ENCODE measurements around the gene ICE2.

The ICE2 gene

DNA sequence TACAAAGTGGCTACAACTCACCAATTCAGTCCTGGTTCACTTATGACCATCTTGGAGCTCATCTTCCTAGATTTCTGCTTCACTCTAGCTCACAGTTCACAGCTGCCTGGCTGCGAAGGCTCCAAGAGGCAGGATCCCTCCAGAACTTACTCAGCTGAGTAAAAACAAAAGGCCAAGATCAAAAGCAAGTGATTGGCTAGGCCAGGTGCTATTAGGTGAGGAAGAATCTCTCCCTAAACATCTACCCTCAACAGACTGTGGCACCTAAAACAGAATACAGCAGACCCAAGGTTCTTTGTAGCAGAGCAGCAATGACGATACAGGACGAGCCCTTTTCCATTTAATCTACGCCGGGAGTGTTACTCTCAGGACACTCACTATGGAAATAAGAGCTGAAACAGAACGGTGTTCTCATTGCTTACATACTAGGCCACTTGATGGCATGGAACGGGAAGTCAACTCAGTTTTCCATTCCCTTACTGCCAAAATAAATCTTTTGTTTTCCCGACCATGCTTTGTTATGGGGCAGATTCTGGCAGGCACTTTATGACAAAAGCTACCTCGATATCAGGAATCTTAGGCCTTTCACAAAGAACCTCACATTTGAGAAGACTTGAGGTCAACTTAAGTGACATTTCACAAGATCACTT lies 901 bp downstream of the ICE2 start:
- H3K4me1 Mint-ChIP-seq, result peaks cover 37% of the 10 kb centered on the region
- H3K36me3 Mint-ChIP-seq, result peaks cover 15% of the 10 kb centered on the region
- no peaks in the 10 kb centered on the region for H3K27me3 Mint-ChIP-seq
- H3K4me3 Mint-ChIP-seq, result peak overlapping the region; percentile 97
- H3K9me3 Mint-ChIP-seq, result no peaks in the 10 kb centered on the region
- ATAC-seq, result no peak
- H3K27ac Mint-ChIP-seq, result peak overlapping the region; percentile 92

DNA sequence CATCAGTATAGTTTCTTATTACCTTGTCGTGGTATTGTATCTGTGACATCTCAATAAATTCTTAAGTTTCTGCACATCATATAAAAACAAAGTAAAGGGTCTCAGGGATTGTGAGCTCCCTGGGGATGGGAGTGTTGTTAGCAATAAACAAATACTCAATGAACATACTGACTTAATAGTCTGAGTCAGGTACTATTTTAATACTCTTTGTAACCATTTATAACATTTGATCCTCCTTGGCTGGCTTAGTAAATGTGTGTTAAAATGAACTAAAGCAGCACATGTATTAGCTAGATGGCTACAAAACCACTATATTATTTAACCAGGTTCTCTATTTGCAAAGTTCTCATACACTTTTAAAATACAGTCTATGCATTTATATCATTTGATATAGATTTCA lies 1.8 kb downstream of the ICE2 start:
- no peaks in the 10 kb centered on the region for H3K9me3 Mint-ChIP-seq
- H3K27ac Mint-ChIP-seq, result no peak overlapping the region
- peaks cover 16% of the 10 kb centered on the region for H3K36me3 Mint-ChIP-seq
- H3K4me3 Mint-ChIP-seq, result no peak overlapping the region
- peaks cover 34% of the 10 kb centered on the region for H3K4me1 Mint-ChIP-seq
- ATAC-seq, result no peak
- no peaks in the 10 kb centered on the region for H3K27me3 Mint-ChIP-seq

DNA sequence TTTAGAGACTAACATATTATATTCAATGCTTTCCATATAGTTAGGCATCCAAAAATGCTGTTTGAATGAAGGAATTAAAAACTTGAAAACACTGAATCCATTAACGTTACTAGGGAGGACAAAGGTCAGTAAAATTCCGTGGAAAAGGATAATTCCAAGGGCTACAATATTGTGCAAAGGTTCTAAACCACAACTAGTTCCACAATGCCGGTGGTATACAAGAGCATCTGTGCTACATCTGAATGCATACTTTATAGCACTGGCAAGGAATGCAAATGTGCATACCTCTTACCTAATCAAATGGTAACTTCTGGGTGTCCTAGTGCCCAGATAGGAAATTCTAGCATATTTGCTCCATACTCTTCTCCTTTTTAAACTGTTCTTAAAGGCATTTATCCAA lies 2.2 kb downstream of the ICE2 start:
- ATAC-seq, result no peak
- peaks cover 34% of the 10 kb centered on the region for H3K4me1 Mint-ChIP-seq
- H3K27ac Mint-ChIP-seq, result no peak overlapping the region
- no peak overlapping the region for H3K4me3 Mint-ChIP-seq
- no peaks in the 10 kb centered on the region for H3K9me3 Mint-ChIP-seq
- peaks cover 16% of the 10 kb centered on the region for H3K36me3 Mint-ChIP-seq
- H3K27me3 Mint-ChIP-seq, result no peaks in the 10 kb centered on the region

DNA sequence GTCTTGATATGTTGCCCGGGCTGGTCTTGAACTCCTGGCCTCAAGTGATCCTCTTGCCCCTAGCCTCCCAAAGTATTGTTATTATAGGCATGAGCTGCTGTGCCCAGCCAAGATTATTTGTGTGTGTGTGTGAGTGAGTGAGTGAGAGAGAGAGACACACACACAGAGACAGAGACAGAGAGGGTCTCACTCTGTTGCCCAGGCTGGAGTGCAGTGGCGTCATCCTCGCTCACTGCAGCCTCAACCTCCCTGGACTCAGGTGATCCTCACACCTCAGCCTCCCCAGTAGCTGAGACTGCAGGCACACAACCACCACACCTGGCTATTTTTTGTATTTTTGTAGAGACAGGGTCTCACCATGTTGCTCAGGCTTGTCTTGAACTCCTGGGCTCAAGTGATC lies 5.8 kb downstream of the ICE2 start:
- ATAC-seq, result no peak
- H3K4me1 Mint-ChIP-seq, result peaks cover 25% of the 10 kb centered on the region
- H3K27me3 Mint-ChIP-seq, result no peaks in the 10 kb centered on the region
- H3K27ac Mint-ChIP-seq, result no peak overlapping the region
- no peak overlapping the region for H3K4me3 Mint-ChIP-seq
- H3K9me3 Mint-ChIP-seq, result no peaks in the 10 kb centered on the region
- H3K36me3 Mint-ChIP-seq, result peaks cover 33% of the 10 kb centered on the region

DNA sequence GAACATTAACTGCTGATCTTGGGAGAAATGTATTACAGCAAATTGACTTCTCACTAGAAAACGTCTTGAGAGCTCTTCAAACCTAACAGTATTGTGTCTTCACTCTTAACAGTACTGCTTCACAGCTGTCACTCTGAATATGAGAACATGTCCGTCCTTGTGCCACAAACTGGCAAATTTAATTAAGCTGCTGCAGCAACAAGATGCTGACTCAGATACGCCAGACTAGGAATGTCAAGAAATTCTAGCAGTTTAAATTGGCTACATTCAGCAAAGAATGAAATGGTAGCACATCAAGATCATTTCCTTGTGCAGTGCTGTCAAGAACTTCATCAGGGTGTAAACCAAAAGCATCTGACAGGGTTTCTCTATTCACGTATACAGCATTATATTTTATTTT lies 7.6 kb downstream of the ICE2 start:
- H3K27me3 Mint-ChIP-seq, result no peaks in the 10 kb centered on the region
- peaks cover 33% of the 10 kb centered on the region for H3K36me3 Mint-ChIP-seq
- H3K4me3 Mint-ChIP-seq, result no peak overlapping the region
- H3K9me3 Mint-ChIP-seq, result no peaks in the 10 kb centered on the region
- H3K27ac Mint-ChIP-seq, result no peak overlapping the region
- peaks cover 14% of the 10 kb centered on the region for H3K4me1 Mint-ChIP-seq
- no peak for ATAC-seq

DNA sequence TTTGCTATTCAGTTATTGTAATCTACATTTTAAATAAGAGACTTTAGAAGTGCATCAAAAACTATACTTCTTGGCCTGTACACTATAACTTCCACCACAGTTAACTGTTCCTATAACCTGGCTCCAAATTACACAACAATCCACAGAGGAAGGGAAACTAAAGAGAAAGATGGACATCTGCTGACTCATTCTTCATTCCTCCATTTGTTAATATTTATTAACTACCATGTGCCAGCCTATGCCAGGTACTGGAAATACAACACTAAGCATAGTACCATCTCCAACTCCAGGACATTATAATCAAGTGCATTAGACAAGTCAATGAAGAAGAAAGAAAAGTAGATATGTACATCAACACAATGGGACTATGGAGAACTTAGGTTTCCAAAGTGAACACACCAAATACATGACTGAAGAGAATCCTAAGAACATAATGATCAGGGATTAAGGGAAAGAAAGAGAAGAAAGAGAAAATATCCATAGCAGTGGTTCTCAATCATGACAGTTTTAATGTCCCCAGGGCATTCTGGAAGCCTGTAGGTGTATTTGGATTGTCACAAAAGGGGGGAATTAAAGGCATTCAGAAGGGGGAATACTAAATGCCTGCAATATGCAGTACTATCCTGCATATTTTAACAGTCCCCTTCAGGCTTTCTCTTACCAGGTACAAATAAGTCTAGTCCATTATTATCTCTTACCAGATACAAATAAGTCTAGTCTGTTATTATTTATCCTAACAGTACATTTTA lies 8.9 kb downstream of the ICE2 start:
- H3K27me3 Mint-ChIP-seq, result no peaks in the 10 kb centered on the region
- peaks cover 13% of the 10 kb centered on the region for H3K4me1 Mint-ChIP-seq
- ATAC-seq, result no peak
- no peaks in the 10 kb centered on the region for H3K9me3 Mint-ChIP-seq
- H3K36me3 Mint-ChIP-seq, result peaks cover 32% of the 10 kb centered on the region
- no peak overlapping the region for H3K27ac Mint-ChIP-seq
- H3K4me3 Mint-ChIP-seq, result no peak overlapping the region

DNA sequence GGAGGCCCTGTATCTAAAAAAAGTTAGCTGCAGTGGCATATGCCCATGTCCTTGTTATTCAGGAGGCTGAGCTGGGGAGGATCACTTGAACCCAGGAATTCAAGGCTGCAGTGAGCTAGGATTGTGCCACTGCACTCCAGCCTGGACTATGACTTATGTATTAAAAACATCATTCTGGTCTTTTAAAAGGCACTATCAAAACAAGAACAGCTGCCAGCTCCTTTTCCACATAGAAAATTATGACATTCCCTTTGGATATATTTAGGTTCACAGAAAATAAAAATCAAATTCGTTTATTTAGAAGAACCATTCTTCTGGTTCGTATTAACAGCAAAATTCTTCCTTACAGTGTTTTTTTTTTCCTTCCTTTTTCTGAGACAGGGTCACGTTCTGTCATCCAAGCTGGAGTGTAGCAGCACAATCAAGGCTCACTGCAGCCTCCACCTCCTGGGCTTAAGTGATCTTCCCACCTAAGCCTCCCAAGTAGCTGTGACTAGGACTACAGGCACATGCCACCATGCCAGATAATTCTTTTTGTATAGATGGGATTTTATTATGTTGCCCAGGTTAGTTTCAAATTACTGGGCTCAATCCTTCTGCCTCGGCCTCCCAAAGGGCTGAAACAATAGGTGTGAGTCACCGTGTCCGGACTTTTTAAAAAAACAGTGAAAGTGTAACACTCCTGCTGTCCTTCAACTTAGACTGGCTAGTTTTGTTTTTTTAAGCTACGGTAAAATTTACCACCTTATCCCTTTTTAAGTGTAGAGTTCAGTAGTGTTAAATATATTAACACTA lies 13.9 kb downstream of the ICE2 start:
- Mint-ChIP-seq H3K4me3 (no peak overlapping the region), H3K27me3 (no peaks in the 10 kb centered on the region), H3K27ac (no peak overlapping the region)

DNA sequence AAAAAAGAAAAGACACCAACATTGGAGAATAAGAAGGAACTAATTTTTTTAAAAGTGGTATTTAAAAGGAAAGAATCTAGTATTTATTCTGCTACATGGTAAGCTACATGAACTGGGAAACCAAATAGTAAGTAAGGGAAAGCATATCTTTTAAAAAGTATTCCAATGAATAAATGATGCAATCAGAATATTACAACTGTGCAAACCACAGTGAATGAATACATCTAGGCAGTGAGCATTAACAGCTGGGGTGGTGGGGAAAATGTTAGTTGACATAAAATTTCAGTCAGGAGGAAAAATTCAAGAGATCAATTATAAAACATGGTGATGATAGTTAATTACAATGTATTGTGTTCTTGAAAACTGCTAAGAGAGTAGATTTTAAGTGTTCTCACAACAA lies 16.9 kb downstream of the ICE2 start:
- Mint-ChIP-seq H3K4me3 (no peak overlapping the region), H3K4me1 (no peaks in the 10 kb centered on the region), H3K27ac (no peak overlapping the region), H3K27me3 (no peaks in the 10 kb centered on the region), H3K36me3 (peaks cover 23% of the 10 kb centered on the region), H3K9me3 (no peaks in the 10 kb centered on the region)
- no peak for ATAC-seq

More for the DNA sequence above, 13.9 kb downstream of the ICE2 start:
- H3K36me3 Mint-ChIP-seq, result peaks cover 36% of the 10 kb centered on the region
- H3K9me3 Mint-ChIP-seq, result no peaks in the 10 kb centered on the region
- H3K4me1 Mint-ChIP-seq, result peaks cover 4% of the 10 kb centered on the region
- ATAC-seq, result no peak

DNA sequence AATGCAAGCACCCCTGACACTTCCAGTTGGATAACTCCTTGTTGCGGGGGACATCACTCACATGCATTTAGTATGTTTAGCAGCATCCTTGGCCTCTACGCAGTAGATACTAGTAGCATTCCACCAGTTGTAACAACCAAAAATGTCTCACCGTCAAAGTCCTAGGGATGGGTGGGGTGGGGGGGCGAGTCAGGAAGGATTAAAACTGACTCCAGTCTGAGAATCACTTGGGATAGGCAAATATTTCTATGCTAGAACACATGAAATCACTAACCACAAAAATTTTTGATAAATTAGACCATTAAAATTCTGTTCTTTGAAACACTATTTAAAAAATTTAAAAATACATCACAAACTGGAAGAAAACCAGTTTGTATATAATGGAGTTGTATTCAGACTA lies 18.0 kb downstream of the ICE2 start:
- Mint-ChIP-seq H3K27me3 (no peaks in the 10 kb centered on the region), H3K9me3 (no peaks in the 10 kb centered on the region), H3K27ac (no peak overlapping the region), H3K4me1 (no peaks in the 10 kb centered on the region), H3K4me3 (no peak overlapping the region), H3K36me3 (peaks cover 29% of the 10 kb centered on the region)
- ATAC-seq, result no peak

DNA sequence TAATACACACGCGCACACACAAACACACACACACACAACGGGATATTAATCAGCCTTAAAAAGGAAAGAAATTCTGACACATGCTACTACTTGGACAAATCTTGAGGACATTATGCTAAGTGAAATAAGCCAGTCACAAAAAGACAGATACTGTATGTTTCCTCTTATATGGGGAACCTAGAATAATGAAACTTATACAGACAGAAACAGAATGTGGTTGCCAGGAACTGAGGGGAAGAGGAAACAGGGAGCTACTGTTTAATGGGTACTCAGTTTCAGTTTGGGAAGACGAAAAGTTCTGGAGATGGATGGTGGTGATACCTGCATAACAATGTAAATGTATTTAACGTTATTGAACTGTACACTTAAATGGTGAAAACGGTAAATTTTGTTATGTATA lies 20.2 kb downstream of the ICE2 start:
- Mint-ChIP-seq H3K4me1 (no peaks in the 10 kb centered on the region), H3K4me3 (no peak overlapping the region), H3K27me3 (no peaks in the 10 kb centered on the region), H3K36me3 (peaks cover 30% of the 10 kb centered on the region), H3K27ac (no peak overlapping the region), H3K9me3 (no peaks in the 10 kb centered on the region)
- no peak for ATAC-seq

DNA sequence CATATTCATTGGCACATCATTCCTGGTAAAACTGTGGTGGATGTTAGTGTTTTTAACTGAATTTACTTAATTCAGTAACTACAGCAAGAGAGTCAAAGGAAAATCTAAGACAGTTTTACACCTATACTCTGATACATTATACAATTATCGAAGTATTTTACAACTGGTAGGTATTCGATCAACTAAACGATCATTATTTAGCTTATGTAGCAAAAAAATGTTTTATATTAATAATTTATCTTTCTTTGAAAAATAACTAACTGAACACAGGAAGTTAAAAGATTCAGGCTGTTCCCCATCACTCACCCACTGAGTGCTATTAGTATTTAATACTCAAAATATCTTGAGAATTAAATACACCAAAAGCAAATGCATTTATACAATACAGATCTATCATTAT lies 21.0 kb downstream of the ICE2 start:
- Mint-ChIP-seq H3K9me3 (no peaks in the 10 kb centered on the region), H3K4me3 (no peak overlapping the region), H3K27ac (no peak overlapping the region), H3K27me3 (no peaks in the 10 kb centered on the region), H3K36me3 (peaks cover 28% of the 10 kb centered on the region), H3K4me1 (no peaks in the 10 kb centered on the region)
- ATAC-seq, result no peak

DNA sequence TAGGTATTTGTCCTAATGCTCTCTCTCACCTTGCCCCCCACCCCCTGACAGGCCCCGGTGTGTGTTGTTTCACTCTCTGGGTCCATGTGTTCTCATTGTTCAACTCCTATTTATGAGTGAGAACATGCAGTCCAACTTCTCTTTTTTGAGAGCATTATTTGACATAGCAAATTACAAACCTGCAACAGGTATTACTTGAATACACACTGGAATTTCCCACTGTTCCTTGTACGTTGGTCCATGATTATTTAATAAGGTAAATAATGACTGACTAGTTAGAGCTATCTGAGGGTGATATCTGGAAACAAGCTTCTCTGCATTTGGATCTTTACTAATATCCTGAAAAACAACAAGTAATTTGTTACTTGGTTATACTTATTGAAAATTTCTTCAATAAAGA lies 24.1 kb downstream of the ICE2 start:
- Mint-ChIP-seq H3K27ac (no peak overlapping the region), H3K36me3 (peaks cover 45% of the 10 kb centered on the region), H3K4me1 (no peaks in the 10 kb centered on the region), H3K9me3 (no peaks in the 10 kb centered on the region), H3K4me3 (no peak overlapping the region), H3K27me3 (no peaks in the 10 kb centered on the region)
- no peak for ATAC-seq

DNA sequence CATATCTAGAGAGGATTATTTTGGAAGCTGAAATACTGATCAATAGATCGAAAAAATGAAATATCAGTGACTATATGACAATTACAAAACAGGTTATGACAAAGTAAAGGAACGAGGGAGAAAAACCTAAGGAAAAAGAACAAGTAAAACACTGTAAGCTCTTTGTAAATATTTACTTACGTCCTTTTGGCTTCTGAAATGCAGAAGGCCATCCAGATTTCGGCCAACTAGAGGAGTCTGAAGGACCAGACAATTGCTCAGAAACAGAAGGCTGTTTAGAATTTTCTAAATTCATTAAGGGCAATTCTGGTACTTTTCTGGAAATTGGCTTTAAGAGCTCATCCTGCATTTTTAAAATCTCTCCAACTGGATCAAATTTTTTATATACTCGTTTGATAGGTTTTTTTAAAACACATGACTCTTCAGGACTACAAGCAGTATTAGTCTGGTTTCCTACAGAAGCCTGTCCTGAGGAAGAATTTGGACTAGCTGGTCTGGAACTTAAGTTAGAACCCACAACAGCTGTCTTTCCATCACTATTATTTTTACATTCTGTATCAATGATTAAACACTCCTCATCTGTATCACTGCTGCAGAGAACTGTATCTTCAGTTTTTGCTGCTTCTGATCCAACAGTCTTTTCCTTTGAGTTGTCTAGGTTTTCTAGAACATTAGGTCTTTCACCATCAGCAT lies 30.1 kb downstream of the ICE2 start:
- Mint-ChIP-seq H3K4me1 (no peaks in the 10 kb centered on the region), H3K27me3 (no peaks in the 10 kb centered on the region), H3K9me3 (no peaks in the 10 kb centered on the region), H3K4me3 (no peak overlapping the region), H3K27ac (no peak overlapping the region), H3K36me3 (peaks cover 45% of the 10 kb centered on the region)
- ATAC-seq, result no peak

DNA sequence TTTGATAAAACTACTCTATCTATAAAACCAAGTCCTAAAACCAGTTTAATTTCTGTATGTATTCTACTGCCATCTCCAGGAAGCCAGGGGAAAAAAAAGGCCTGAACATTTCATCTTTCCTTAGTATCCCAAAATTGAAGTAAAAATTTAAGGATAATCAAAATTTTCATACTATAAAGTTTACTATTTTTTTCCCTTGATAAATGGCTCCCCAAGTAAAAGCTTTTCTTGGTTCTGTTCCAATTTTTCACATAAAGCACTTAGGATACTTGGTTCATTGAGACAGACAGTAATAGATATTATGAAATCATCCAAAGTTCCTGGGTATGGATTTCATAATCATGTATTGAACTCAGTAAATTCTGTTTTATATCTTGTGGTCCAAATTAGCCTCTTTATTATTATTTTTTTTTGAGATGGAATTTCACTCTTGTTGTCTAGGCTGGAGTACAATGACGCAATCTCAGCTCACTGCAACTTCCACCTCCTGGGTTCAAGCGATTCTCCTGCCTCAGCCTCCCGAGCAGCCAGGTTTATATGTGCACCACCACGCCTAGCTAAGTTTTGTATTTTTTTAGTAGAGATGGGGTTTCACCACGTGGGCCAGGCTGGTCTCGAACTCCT lies 34.5 kb downstream of the ICE2 start:
- Mint-ChIP-seq H3K27ac (no peak overlapping the region), H3K36me3 (peaks cover 33% of the 10 kb centered on the region), H3K4me3 (no peak overlapping the region), H3K9me3 (no peaks in the 10 kb centered on the region), H3K4me1 (no peaks in the 10 kb centered on the region), H3K27me3 (no peaks in the 10 kb centered on the region)
- no peak for ATAC-seq

DNA sequence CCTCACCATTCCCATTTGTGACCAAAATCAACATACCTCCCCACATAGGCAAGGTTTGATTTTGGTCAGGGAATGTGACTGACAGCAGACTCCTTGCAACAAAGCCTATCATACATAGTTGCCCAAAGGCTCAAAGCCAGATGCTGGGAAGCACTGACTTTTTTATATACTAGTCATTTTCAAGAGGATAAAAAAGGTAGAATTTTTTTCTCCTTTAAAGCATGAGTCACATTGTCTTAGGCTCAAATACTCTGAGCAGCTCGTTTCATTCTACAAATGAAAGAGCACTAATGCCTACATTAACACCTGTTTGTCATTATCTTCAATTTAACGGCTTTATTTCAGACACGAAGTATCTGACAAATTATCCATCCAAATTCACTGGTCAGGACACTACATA lies 36.2 kb downstream of the ICE2 start:
- Mint-ChIP-seq H3K4me3 (no peak overlapping the region), H3K9me3 (no peaks in the 10 kb centered on the region), H3K4me1 (no peaks in the 10 kb centered on the region), H3K27me3 (no peaks in the 10 kb centered on the region), H3K27ac (no peak overlapping the region), H3K36me3 (peaks cover 25% of the 10 kb centered on the region)
- no peak for ATAC-seq

All from stimulated activated memory B cell treated with anti-CD40 and anti-IgM and Interleukin-4, amounts not matched to agents 10 μg/mL and 1 μg/mL and 100 μg/mL, for 72 hours (primary cell).